HS-5 (cell line): ENCODE data around the gene CES5A.
"Not testable (repeated sequence)": the region's sequence is repeated elsewhere in the genome, so short reads cannot be mapped to it uniquely, and the experiment has no call there.

Source experiments
- DNase-seq: peaks from one replicate; pipeline ENCODE4 v3.0.0-alpha.2; 2012; ENCODE audit warnings: low read depth

Gene CES5A

DNA sequence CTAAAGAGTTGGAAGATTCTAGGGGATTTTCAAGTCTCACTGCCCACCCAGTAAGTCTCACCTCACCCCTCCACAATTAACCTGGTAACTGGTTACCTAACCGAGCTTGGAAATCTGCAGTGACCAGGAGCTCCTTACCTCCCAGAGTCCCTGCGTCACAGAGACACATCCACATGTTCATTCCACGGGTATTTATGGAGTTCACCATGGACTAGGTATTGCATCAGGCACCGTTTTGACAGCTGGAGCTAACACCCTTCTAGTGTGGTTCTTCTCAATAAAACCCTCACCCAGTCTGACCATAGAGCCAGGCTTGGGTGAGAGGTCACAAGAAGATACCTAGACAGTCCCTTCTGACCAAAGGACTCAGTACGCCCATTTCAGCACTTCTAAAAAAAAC lies 2.1 kb downstream of the CES5A start:
- no peak for DNase-seq

- no peak for DNase-seq
Measured at GRCh38 chr16:55872130-55872529, 3.0 kb downstream of the CES5A start.

GRCh38 chr16:55871411-55872038 lies 3.6 kb downstream of the CES5A start:
- DNase-seq, result no peak

DNA sequence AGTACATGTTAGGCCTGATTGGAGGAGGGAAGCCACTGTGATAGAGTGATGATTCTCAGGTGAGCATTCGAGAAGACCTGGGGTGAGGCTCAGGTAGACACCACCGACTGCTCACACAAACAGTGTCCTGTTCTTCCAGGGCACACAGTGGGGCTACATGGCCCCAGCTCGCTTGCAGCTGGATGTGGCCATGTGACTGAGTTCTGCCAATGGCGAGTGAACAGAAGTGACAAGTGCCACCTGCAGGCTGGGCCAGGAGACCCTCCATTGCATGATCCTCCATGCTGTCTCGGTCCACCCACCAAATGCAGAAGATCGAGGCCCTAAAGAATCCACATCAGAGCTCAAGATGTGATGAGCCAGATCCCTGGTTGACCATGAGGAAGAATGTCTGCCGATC lies 6.2 kb downstream of the CES5A start:
- DNase-seq, result no peak

- no peak for DNase-seq
Measured at GRCh38 chr16:55868137-55868536, 7.0 kb downstream of the CES5A start.

DNA sequence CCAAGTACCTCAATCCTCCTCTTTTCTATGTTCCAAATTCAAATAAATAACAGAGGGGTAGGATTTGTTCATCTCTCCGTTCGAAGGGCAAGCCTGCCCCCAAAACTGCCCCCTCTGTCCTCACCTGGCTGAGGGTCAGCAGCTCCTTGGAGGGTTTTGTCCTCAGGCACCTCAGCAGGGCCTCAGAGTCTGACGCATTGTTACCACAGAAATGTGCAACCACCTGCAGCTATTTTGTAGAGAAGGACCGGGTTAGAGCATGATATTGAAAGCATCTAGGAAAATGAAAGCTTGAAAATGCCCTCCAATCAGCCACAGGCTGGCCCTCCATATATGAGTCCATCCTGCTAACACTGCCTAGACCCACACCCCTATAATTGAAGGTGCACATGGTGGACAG lies 13.9 kb downstream of the CES5A start:
- no peak for DNase-seq

GRCh38 chr16:55857650-55858049 lies 17.5 kb downstream of the CES5A start:
- not testable (repeated sequence) for DNase-seq

DNA sequence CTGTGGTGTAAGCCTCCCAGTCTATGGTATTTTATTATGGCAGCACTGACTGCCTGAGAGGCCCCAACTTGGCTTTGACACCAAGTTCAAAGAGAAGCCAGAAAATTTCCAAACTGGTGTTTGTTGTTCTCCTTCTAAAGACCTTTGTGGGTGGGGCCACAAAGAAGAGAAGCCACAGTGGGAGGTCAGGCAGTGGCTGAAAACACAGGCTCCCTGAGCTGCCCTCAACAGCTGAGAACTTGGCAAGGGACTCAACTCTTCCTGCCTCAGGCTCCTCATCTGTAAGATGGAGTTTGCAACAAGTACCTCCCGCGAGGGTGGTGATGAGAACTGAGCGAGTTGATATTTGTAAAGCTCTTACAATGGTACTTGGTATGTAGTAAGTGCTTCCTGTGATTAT lies 18.2 kb downstream of the CES5A start:
- no peak for DNase-seq

GRCh38 chr16:55853114-55853513 lies 22.1 kb downstream of the CES5A start:
- DNase-seq, result peak; percentile 1

DNA sequence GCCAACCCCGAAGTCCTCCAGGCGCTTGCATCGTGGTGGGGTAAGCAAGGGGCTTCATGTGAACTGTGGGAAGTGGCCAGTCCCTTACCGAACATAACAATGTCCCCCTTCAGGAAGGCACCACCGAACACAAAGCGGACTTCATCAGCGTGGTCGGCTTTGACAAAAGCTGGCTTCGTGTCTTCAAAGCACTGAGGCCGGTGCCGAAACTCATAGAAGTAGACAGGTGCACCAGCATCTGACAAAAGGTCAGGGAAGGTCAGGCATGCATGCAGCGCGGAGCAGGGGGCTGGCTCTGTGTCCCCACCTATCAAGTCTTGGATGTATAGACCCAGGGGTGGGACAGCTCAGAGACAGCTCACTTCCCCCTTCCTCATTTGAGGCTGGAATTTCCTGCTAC lies 25.6 kb downstream of the CES5A start:
- DNase-seq, result no peak

DNA sequence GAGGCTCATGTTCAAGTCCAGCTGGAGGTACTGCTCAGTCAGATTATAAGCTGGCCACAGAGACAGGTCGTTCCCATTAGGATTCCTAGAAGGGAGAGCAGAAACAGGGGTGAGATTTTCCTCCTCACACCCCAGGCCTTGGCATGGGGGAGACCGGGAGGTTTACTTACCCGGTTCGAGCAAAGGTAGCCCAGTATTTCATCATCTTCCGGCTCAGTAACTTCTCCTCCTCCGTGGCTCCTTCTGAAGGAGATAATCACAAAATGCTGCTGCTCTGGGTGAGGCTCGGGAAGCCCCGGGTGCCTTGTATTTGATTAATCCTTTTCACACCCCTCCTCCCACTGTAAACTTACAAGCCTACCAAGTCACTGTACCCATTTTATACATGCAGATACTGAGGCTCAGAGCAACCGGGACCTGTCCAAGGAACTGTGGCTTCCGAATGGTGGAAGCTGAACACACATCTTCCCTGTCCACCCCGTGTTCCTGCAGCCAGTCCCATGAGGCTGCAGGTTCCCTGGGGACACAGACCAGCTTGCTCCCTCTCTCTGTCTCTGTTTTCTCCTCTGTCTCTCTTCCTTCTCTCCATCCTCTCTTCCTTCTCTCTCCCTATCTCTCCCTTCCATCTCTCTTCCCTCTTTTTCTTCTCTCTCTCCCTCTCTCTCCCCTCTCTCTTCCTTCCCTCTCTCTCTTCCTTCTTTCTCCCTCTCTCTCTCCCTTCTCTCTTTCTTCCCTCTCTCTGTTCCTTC lies 28.4 kb downstream of the CES5A start:
- no peak for DNase-seq

- no peak for DNase-seq
Measured at GRCh38 chr16:55843105-55843395, 32.1 kb downstream of the CES5A start.

GRCh38 chr16:55842369-55843104 lies 32.6 kb downstream of the CES5A start:
- peak; percentile 5 for DNase-seq

DNA sequence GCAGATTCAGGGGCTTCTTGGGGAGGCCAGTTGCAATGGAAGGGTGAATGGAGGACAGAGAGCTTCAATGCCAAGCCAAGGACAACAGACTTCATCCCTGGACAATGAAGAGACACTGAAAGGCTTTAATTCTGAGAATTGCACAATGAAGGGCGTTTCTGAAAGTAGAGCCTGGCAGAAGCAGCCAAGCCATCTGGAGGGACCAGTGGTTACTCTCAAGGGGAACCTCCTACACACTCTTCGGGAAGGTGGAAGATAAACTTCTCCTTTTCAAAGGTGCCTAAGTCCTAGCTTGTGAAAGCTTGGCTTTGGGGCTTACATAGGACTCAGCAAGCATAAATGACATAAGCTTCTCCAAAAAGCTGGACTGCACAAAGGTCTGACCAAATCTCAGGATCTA lies 36.1 kb downstream of the CES5A start:
- no peak for DNase-seq

GRCh38 chr16:55836158-55836611 lies 39.0 kb downstream of the CES5A start:
- no peak for DNase-seq

DNA sequence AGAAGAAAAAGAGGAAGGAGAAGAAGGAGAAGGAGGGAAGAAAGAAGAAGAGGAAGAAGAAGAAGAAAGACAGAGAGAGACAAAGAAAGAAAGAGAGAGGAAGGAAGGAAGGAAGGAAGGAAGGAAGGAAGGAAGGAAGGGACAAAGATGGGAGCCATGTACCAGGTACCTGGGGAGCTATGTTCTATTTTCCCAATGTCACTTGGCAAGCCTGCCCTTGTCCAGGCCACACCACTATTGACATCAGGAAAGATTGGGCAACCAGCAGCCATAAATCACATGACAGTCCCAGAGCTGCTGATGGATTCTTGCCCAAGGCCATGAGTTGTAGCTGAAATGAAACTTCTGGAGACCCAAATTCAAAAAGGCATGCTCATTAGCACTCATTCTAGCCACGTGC lies 39.6 kb downstream of the CES5A start:
- DNase-seq, result no peak

- not testable (repeated sequence) for DNase-seq
Measured at GRCh38 chr16:55835173-55835572, 40.0 kb downstream of the CES5A start.

- DNase-seq, result no peak
Measured at GRCh38 chr16:55834049-55834448, 41.1 kb downstream of the CES5A start.

DNA sequence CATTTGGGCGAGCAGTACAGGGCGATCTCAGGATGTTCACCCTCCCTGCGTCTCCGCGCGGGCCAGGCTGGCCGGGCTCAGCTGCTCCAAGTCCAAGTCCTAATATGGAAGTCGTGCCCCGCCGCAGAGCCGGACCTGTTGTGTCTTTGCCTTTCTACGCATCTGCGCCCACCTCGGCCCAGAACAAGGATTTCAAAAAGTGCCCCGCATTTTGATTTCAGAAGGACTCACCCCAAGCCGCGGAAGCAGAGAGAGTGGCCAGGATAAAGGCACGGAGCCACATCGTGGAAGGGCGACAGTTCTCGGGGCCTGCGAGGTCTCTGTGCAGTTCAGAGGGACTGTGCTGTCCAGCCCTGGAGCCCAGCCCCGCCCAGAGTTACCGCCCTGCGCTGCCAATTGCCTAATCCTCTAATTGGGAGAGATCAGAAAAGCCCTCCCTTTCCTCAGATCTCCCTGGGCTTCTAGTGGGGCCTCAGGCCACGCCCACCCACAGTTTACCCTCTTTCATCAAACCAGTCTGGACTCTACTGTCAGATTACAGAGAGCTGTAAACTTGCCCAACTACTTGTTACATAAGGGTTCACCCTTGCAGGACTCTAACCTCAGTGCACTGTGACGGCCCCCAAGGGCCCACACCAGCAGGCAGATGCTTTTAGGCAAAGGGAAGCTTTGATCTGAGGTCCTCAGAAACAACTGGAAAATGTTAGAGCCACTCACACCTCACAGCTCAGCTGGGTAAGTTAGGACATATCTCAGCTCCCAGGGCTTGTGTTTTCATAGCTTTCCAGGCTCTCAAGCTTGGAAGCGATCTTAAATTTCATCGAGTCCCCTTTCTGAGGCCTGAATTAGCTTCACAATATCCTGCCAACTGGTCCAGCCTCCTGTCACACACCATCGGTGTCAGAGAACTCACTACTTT lies 42.1 kb downstream of the CES5A start, which contains the start of gene CES1:
Gene CES1 (minus strand): TSS at position 324 of the 919 bp plus-strand sequence. CDS start 41 bp downstream, at position 283.
- DNase-seq, result no peak

- DNase-seq, result no peak
Measured at GRCh38 chr16:55832425-55832772, 42.8 kb downstream of the CES5A start.

DNA sequence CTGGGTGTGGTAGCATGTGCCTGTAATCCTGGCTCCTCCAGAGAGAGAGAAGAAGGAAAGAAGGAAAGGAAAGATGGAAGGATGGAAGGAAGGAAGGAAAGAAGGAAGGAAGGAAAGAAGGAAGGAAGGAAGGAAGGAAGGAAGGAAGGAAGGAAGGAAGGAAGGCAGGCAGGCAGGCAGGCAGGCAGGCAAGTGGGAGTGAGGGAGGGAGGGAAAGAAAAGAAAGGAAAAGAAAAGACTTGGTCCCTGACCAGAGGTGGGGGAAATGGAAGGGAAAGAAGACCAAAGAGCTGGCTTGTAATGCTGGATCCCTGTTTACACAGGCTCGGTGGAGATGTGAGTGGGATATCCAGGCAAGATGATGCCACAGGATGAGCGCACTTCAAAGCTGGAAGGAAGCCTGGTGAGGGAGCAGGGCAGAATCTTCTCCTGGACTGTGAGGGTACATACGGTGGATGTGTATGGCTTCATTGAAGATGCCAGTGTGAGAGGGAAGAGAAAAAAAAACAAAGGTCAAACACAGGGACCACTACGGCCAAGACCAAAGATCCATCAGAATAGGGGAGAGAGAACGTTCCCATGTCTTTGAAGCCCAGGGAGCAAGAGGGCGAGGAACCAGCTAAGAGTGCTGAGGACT lies 44.4 kb downstream of the CES5A start:
- no peak for DNase-seq

DNA sequence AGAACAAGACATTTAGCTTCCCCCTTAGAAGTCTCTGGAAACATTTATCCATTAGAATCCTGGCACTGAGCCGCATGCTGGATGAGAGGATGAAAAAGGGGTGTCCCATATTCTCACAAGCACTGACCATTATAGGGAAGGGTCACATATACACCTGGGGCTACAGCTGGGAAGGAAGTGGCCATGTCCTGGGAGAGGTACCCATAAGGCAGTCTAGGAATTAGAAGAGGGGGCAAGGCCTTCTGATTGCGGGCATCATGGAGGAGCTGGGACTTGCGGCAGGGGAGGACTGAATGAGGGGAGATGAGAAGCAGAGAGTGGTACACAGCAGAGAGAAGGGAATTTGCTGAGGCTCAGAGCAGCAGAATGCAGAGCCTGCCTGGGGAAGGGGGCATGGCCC lies 45.9 kb downstream of the CES5A start:
- DNase-seq, result not testable (repeated sequence)
